Subcutaneous adipose tissue (tissue), 4 donors: ENCODE results near the gene ATP2A1. TPM values are rescaled to one million over a fixed set of nuclear protein-coding genes. Genes with fewer than 3 reads are reported as not detected.

Experiments
- total RNA-seq, 4 donors: library from RNA; depleted of rRNA; stranded (reverse); fragments of >200 nt; gene quantifications; one replicate each; pipeline ENCODE4 v1.1.0, GENCODE V29; 2016
- TF ChIP-seq, protein P1 (sequence below): fragments of 450-650 bp; IDR thresholded peaks from one replicate; pipeline ENCODE4 v1.5.1; 2016; ENCODE audit warnings: low read depth, mild to moderate bottlenecking, control low read depth, antibody characterized with exemption, moderate library complexity

The ATP2A1 gene
- total RNA-seq, 4 donors from 2014 or later, result 0.19 to 0.44 (median 0.34) TPM; not detected in 1

DNA sequence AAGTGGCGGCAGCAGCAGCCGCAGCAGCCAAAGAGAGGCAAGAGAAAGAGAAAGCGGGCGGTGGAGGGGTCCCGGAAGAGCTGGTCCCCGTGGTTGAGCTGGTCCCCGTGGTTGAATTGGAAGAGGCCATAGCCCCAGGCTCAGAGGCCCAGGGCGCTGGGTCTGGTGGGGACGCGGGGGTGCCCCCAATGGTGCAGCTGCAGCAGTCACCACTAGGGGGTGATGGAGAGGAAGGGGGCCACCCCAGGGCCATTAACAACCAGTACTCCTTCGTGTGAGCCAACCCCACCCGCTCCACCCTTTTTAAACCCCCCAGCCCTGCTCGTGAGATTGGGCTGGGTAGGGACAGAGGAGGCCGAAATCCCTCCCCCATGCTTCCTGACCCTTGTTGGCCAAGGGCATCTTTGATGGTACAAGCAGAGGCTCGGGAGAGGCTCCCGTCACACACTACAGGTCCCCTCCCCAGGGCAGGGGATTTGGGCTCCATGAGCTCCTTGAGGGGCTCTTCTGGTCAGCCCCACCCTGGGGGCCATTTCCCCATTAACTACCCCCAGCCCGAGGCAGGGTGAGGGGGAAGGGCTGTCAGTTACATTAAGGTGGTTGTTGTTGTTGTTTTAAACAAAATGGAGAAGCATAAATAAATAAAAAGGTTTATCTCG lies 4.6 kb upstream of the ATP2A1 start:
- TF ChIP-seq, protein P1, sequence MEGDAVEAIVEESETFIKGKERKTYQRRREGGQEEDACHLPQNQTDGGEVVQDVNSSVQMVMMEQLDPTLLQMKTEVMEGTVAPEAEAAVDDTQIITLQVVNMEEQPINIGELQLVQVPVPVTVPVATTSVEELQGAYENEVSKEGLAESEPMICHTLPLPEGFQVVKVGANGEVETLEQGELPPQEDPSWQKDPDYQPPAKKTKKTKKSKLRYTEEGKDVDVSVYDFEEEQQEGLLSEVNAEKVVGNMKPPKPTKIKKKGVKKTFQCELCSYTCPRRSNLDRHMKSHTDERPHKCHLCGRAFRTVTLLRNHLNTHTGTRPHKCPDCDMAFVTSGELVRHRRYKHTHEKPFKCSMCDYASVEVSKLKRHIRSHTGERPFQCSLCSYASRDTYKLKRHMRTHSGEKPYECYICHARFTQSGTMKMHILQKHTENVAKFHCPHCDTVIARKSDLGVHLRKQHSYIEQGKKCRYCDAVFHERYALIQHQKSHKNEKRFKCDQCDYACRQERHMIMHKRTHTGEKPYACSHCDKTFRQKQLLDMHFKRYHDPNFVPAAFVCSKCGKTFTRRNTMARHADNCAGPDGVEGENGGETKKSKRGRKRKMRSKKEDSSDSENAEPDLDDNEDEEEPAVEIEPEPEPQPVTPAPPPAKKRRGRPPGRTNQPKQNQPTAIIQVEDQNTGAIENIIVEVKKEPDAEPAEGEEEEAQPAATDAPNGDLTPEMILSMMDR, result no peak

DNA sequence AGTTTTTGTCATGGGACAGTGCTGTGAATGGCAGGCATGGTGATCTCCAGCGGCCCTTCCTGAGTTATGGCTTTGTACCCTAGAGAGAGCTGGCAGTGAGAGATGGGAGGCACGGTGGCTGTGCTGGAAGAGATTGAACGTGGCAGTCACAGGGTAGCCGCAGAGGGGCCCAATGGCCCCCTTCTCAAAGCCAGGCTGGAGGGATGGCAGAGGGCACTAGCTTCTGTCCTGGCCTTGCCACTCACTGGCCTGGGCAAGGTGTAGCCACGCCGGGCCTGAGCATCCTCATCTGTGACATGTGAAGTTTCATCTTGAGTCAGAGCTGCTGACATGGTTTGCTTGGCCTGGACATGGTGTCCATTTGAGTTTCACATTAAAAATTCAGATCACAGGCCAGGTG lies 3.9 kb upstream of the ATP2A1 start:
- TF ChIP-seq, protein P1, result no peak

DNA sequence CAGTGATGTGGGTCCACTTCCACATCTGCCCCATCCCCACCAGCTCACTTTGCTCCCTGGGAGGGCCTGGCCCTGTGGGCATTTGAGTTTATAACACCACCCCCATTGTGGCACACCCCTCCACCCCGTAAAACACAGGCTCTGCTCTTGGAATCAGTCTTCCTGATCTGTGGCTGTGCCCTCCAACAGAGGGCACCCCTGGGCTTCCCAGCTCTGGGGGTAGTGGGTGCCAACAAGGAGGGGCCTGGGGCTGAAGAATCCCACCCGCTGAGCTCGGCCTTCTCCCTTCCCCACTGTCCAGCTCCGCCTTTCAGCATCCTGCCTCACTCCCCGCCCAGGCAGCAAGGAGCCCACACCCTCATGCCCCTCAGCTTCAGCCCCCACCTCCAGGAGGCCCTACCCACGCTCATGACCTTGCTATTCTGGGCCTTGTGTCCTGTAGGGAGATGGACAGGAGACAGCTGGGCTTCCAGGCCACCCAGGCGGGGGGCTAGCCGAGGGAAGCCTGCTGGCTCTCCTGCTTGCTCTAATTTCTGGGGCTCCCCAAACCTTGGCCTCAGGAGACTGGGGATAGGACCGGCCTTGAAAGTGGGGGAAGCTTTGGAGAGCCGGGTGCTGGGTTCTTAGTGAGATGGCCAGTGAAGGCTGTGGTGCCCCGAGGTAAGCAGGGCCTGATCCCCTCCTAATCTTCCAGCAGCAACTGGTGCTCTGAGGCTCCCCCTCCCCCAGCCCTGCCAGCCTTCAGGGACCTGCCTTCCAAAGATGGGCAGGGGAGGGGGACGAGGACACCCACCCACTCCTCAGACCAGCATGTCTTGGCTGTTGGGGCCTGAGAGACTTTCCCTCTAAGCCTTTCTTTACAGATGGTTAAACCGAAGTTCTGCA lies 2.9 kb upstream of the ATP2A1 start:
- TF ChIP-seq, protein P1, result no peak

DNA sequence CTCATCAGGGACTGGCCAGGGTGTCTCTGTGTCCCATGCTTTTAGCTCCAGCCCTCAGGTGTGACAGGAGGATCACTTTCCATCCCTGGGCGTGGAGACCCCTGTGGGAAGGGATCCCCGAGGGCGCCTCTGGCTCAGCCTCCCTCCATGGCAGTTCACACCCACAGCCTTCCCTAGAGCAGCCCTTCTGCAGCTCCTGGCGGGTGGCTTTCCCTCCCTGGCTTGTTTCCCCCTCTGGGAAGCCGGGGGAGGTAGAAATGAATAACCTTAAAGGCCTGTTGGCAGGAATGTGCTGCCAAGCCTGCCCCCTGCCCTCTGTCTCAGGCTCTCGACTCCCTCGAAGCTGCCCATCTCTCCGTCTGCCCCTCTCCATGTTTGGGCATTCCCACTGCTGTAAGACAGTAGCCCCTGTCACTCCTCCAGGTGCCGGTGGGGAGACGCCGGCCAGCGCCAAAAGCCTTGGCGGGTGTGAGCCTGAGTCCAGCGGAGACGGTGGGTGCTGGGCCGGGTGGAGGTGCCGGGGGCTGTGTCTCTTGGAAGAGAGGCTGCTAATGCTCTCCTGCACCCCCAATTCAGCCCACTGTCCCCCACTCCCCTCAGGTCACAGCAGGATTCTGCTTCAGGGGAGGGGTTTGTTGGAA lies 2.1 kb upstream of the ATP2A1 start:
- TF ChIP-seq, protein P1, result no peak

DNA sequence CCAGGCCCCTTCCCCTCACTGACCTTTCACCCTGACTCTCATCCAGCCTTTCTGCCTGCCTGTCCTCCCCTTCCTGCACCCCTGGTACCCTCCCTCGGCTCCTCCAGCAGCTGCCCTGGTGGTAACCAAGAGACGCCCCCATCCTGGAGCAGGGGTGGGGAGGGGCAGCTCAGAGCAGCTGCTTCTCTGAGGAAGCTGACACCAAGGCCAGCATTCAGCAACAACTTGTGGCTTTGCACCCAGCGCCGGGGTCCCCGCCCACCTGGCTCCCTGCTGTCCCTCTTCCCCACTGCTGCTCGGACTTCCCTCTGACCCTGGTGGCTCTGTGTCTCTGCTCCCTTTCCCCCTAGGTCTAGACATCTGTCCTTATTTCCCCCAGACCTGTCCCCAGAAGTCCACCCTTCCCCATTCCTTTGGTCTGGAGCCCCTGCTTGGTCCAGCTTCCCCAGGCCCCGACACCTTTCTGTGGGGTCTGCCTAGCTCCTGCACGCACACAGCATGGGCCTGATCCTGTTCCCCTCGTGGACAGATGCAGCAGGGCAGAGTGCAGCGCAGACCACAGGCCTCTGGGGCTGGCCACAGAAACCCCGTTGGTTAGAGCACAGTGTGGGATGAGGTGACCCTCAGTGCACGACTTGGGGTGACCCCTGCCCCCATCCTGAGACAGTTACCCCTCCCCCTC lies 1.2 kb upstream of the ATP2A1 start:
- TF ChIP-seq, protein P1, result no peak

DNA sequence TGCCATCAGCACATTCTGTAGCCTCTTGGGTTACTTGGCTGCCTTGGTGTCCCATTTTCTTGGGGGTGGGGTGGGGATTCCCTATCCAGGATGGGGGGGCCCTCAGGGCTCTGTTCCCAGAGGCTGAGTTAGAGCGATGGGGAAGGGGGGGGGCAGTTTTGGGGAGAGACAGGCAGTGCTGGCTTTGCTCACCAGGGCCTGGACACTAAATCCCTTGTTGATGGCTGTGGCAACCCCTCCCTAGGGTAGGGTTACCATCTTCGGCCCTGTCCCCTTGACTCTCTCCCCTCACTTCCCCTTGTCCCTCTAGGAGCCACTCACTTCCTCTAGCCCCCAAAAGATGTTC lies 660 bp upstream of the ATP2A1 start:
- TF ChIP-seq, protein P1, result no peak
